GM12872 (cell line): ENCODE measurements around the gene PRKCA.

ENCODE experiments used
- TF ChIP-seq, protein P1 (sequence below): IDR thresholded peaks from 3 replicates; pipeline ENCODE4 v1.5.1; 2011; ENCODE audit warnings: low read depth, mild to moderate bottlenecking, low read length, moderate library complexity; ENCODE audit not compliant: insufficient read depth

PRKCA gene

DNA sequence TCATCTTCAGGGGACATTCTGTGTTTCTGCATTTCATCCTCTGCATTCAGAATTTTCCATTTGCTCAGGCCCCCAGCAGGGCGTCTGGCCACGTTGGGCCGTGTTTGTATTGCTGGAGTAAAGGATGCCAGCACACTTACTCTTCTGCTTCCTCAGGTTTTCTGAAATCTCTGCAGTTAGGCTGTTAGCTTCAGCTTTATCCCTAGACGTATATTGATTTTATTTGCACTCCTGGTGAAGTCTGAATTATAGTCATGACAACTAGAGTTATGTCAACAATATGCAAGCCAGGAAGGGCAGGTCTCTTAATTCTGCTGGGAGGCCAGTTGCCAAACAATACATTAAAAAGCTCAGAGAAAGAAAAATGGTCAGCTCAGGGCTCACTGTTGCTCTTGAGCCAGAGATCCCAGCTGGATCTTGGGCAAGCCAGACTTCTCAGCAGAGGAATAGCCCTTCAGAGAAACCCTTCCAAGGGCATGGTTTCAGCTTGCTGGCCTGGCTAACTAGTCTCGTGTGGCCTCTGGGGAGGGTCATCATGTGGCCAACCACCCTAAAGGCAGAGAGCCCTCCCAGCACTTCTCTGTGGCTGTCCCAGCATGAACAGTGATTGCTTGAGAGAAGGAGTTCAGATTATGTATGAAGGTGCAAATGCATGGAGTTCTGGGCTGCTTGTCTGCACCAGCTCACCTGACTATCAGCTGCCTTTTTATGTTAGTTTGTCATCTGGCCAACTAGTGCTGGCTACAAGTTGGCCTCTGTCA lies 422.3 kb downstream of the PRKCA start:
- TF ChIP-seq, protein P1, sequence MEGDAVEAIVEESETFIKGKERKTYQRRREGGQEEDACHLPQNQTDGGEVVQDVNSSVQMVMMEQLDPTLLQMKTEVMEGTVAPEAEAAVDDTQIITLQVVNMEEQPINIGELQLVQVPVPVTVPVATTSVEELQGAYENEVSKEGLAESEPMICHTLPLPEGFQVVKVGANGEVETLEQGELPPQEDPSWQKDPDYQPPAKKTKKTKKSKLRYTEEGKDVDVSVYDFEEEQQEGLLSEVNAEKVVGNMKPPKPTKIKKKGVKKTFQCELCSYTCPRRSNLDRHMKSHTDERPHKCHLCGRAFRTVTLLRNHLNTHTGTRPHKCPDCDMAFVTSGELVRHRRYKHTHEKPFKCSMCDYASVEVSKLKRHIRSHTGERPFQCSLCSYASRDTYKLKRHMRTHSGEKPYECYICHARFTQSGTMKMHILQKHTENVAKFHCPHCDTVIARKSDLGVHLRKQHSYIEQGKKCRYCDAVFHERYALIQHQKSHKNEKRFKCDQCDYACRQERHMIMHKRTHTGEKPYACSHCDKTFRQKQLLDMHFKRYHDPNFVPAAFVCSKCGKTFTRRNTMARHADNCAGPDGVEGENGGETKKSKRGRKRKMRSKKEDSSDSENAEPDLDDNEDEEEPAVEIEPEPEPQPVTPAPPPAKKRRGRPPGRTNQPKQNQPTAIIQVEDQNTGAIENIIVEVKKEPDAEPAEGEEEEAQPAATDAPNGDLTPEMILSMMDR: no peak

- TF ChIP-seq, protein P1: no peak
These were observed 423.5 kb downstream of the PRKCA start for GRCh38 chr17:66725956-66726355.

DNA sequence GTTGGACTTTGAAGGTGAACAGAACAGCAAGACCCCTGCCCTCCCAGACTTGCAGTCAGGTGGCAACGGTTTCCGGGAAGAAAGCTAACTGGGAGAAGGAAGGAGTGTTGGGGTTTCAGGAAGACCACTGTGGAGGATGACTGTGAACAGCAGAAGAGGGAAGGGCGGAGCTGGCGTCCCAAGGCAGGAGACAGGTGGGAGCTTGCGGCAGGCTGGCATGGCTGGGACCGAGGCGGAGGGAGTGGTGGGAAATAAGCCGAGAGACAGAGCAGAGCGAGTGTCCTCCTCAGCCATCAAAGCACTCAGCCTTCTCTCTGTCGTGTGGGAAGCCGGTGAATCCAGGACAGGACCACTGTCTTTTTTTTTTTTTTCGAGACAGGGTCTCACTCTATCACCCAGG lies 424.0 kb downstream of the PRKCA start:
- TF ChIP-seq, protein P1: no peak

- TF ChIP-seq, protein P1: no peak
These were observed 424.4 kb downstream of the PRKCA start for GRCh38 chr17:66726846-66727245.

- TF ChIP-seq, protein P1: peak; percentile 76
These were observed 425.5 kb downstream of the PRKCA start for GRCh38 chr17:66727634-66728570.

DNA sequence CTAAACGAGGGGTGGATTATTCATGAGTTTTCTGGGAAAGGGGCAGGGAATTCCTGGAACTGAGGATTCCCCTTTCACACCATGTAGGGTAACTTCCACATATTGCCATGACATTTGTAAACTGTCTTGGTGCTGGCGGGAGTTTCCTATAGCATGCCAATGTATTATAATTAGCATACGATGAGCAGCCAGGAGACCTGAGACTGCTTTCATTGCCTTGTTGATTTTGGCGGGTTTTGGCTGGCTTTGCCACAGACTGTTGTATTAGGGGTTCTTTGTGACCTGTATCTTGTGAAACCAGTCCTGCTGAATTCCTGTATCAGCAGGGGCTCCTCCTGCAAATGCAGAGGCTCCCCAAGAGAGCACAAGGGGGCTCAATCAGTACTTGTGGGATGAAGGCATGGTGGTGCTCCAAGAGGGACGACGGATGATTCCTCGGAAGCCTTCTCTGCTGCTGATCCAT lies 428.1 kb downstream of the PRKCA start:
- TF ChIP-seq, protein P1: no peak

DNA sequence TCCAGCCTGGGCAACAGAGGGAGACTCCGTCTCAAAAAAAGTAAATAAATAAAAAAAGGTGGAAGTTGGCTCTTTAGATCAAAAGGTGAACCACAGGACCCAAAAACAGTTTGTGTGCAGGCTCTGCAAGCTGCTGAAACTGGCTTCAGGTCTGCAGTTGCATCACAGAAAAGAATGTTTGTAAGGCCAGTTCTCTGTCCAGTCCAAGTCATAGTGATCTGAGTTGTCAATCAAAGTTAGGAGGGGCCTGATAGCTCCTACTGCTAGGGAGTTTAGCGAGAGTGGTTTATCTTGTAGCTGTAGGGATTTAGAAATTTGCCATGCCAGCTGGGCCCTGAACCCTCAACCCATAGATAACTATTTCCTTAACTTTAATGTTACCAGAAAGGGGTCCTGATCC lies 431.3 kb downstream of the PRKCA start:
- TF ChIP-seq, protein P1: no peak
